ENCODE results near the gene ANGPTL1.

Gene ANGPTL1

DNA sequence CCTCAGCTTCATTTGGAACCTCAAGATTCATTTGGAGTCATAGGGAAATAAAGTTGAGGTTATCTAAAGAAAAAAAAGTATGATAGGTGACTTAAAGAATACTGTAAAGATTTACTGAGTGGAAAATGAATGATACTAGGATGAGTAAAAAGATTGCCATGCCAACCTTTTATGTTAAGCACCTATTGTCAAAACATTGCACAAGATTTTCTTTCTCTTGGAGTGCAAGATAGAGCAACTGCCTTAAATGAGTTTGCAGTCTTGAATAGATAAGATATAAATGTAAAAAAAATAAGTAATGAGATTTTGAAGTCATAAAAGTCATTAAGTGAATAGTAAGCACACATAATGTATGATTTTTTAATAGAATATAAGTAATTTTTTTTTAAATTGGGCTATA, 5.1 kb upstream of the ANGPTL1 start:
- TF ChIP-seq, protein P1, sequence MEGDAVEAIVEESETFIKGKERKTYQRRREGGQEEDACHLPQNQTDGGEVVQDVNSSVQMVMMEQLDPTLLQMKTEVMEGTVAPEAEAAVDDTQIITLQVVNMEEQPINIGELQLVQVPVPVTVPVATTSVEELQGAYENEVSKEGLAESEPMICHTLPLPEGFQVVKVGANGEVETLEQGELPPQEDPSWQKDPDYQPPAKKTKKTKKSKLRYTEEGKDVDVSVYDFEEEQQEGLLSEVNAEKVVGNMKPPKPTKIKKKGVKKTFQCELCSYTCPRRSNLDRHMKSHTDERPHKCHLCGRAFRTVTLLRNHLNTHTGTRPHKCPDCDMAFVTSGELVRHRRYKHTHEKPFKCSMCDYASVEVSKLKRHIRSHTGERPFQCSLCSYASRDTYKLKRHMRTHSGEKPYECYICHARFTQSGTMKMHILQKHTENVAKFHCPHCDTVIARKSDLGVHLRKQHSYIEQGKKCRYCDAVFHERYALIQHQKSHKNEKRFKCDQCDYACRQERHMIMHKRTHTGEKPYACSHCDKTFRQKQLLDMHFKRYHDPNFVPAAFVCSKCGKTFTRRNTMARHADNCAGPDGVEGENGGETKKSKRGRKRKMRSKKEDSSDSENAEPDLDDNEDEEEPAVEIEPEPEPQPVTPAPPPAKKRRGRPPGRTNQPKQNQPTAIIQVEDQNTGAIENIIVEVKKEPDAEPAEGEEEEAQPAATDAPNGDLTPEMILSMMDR (IDR thresholded peaks at IDR 0.05) = no peak

DNA sequence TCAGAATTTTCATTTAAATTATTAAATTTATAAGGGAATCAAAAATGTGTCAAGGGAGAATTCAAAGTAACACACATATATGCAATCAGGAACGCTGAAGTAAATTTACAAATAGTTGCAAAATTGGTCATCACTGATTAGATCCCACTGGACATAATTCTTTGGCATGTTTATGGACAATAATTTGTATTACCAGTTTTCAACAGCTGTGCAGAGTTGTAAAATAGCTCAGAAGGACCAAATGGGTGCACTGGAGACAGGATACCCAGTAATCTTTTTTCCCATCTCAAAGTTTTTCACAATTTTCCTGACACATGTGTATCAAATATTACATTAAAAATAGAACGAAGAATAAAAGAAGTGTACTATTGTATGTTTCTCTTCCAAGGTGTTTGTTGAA, 4.1 kb upstream of the ANGPTL1 start:
- TF ChIP-seq, protein P1 (IDR thresholded peaks at IDR 0.05) = no peak

DNA sequence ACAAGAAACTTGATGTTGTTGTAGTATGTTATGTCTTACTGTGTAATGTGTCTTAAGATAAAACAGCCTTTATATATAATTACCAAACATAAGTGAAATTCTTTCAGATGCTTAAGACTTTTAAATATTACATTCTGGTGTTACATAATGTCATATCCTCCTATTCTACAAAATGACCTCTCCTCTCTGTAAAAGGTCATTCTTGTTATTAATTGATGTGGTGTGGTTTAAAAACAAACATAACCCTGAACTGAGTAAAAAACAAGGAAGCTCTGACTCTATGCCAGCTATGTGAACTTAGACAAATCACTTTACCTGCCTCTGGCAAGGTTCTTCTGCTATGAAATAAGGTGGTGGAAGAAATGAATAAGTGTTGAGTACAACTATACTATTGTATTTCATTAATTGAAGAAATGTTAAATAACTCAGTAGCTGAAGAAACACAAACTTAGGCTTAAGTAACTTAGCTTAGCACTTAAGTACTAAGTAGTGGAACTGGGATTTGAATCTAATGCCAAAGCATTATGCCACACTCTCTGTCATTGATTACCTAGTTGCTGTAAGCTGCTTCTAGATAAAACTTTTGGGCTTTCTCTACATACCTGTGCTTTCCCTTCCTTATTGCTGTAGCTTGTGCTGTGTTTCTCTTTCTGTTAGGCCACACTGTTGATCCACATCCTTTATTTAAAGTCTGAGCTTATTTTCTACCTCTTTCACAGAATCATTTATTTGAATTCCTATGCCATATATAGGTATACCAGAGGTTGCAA, 859 bp upstream of the ANGPTL1 start:
- TF ChIP-seq, protein P1 (IDR thresholded peaks at IDR 0.05) = no peak

DNA sequence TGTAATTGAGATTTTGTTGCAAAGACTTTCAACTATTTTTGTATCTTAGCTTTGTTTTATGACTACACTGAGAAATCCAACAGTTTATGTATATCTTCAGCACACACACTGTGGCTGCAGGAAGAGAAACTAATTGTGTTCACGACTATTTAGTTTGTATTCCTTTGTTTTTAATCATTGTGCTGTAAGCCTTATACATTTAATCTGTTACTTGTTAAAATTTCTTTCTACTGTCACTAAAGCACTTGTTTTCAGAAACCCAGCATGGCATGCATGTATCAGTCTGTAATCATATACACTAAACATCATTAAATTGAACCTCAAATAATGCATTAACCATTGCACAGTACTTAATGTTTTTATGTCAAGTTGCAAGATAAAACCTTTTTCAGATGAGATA, 656 bp downstream of the ANGPTL1 start:
- TF ChIP-seq, protein P1 (IDR thresholded peaks at IDR 0.05) = no peak

DNA sequence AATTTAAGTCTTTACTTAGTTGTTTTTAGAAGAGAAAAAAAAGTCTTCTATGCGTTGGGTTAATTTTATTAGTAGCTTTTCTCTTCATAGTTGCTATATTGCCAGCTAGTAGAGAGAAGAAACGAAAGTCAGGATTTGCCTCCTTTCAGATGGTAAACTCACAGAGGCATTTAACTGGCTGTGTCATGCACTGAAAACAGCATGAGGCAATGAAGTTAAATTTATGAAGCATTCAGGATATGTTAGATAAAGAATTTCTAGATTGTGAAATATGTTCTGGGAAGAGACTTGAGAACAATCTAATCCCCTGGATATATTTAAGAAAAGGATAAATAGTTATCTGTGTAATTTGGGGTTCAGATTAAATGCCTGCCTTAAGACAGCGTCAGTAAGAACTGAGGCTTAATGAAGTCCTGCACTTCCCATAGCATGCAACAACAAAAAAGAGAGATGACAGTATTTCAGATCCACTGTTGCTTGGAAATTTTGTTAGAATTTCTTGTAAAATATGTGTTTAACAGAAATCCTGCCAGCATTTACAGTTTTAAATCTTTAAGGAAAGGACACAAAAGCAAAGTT, 1.7 kb downstream of the ANGPTL1 start:
- TF ChIP-seq, protein P1 (IDR thresholded peaks at IDR 0.05) = no peak

DNA sequence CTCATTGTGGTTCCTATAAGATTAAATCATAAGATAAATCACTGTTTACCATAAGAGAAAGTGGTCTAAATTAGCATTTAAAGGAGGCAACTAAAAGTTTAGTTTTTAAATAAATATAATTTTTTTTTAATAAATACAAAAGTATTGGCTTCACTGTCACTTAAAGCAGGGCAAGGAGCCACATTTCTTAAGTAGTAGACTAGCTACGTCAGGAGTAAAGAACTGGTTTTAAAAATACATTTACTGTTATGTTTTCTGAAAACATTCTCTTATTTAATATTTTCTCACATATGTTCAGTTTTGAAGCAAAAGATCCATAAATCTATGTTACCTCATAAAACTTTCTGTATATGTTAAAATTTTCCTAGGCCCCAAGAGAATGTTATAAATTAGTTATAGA, 2.2 kb downstream of the ANGPTL1 start:
- TF ChIP-seq, protein P1 (IDR thresholded peaks at IDR 0.05) = no peak

DNA sequence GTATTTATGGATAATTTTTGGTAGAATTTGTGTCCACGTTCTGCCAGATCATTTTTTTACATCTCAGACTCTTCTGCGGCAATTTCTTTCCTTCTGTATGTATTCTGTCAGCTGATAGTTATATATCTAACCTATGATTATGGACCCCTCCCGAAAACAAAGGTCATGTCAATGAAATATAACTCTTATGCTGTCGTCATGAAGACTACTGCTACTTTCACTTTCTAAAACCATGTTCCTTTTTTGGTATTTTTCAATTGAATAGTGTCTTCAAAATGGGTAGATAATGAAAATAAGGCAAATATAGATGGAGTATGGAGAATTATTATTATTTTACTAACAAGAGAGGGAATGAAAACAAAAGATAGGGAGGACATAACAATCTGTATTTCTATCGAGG, 3.2 kb downstream of the ANGPTL1 start:
- TF ChIP-seq, protein P1 (IDR thresholded peaks at IDR 0.05) = no peak

Measured in LNCAP (cell line).